DOHH2 (cell line): Measurements from ENCODE around the gene OR5B3.

Experiments used
- H3F3A ChIP-seq: fragments of 200-600 bp; sonication (generic), shearing (Covaris generic); 2 replicates; pipeline ENCODE4 v1.6.0; 2016; ENCODE audit warnings: antibody characterized with exemption, mild to moderate bottlenecking; ENCODE audit not compliant: control insufficient read depth, insufficient read depth
- H3K27ac ChIP-seq: fragments of 200-600 bp; sonication (generic); 2 replicates; pipeline ENCODE4 v1.5.1; 2014; ENCODE audit warnings: low read depth, mild to moderate bottlenecking, low read length, moderate library complexity
- H3K27me3 ChIP-seq: fragments of 200-600 bp; sonication (generic); 2 replicates; pipeline ENCODE4 v1.6.1; 2014; ENCODE audit warnings: mild to moderate bottlenecking, low read length, mixed read lengths; ENCODE audit not compliant: control insufficient read depth
- H3K36me3 ChIP-seq: fragments of 200-600 bp; sonication (generic); 2 replicates; pipeline ENCODE4 v1.6.1; 2014; ENCODE audit warnings: mild to moderate bottlenecking, low read length, moderate library complexity, mixed read lengths; ENCODE audit not compliant: control insufficient read depth
- H3K4me1 ChIP-seq: fragments of 200-600 bp; sonication (generic); 2 replicates; pipeline ENCODE4 v1.6.1; 2014; ENCODE audit warnings: mild to moderate bottlenecking, low read length, mixed read lengths; ENCODE audit not compliant: control insufficient read depth
- H3K4me2 ChIP-seq: fragments of 200-600 bp; sonication (generic); 2 replicates; pipeline ENCODE4 v1.6.0; 2014; ENCODE audit warnings: mild to moderate bottlenecking, low read length, moderate library complexity
- H3K4me3 ChIP-seq: fragments of 200-600 bp; sonication (generic); 2 replicates; pipeline ENCODE4 v1.5.1; 2014; ENCODE audit warnings: mild to moderate bottlenecking, low read length, mixed read lengths
- H3K79me2 ChIP-seq: fragments of 200-600 bp; sonication (generic); 2 replicates; pipeline ENCODE4 v1.6.1; 2014; ENCODE audit warnings: mild to moderate bottlenecking, low read length, mixed read lengths; ENCODE audit not compliant: control insufficient read depth
- H3K9me2 ChIP-seq: fragments of 200-600 bp; sonication (generic); replicated peaks from 2 replicates; pipeline ENCODE4 v1.6.1; 2014; ENCODE audit warnings: mild to moderate bottlenecking, low read length, mixed read lengths; ENCODE audit not compliant: control insufficient read depth
- H3K9me3 ChIP-seq: fragments of 200-600 bp; sonication (generic); 2 replicates; pipeline ENCODE4 v1.6.1; 2014; ENCODE audit warnings: antibody characterized with exemption, low read length, mixed read lengths; ENCODE audit not compliant: control insufficient read depth, insufficient read depth
- H4K20me1 ChIP-seq: fragments of 200-600 bp; sonication (generic); 2 replicates; pipeline ENCODE4 v1.6.0; 2014; ENCODE audit warnings: low read depth, mild to moderate bottlenecking, antibody characterized with exemption, low read length, moderate library complexity; ENCODE audit not compliant: control insufficient read depth, insufficient read depth
- EZH2phosphoT487 ChIP-seq: fragments of 200-600 bp; sonication (generic); IDR thresholded peaks from 2 replicates; pipeline ENCODE4 v1.6.1; 2017; ENCODE audit warnings: borderline replicate concordance, mild to moderate bottlenecking, antibody characterized with exemption, low read length, moderate library complexity, mixed read lengths
- TF ChIP-seq, protein P1 (sequence below): fragments of 200-600 bp; sonication (generic); IDR thresholded peaks from one replicate; pipeline ENCODE4 v1.5.1; 2014; ENCODE audit warnings: antibody characterized with exemption, mild to moderate bottlenecking, low read depth, low read length; ENCODE audit not compliant: poor library complexity, severe bottlenecking

The OR5B3 gene

DNA sequence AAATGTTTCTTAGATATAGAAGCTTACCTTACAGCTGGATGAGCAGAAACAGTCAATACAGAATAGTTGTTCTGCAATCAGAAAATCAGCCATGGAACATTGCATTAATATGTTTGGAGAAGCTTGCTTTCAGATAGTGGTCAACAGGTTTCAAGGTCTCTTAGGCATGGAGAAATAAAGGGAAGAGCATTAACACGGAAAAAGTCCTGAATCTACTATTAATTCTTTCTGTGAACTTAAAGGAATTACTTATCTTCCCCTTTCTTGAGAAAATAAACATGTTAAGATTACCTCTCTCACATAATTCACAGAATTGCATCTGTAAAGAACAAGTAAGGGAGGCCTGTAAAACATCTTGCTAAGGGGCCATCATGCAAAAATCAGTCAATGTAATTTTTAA, at the start of gene OR5B3:
Gene OR5B3 (minus strand): TSS at position 101 of the 400 bp plus-strand sequence. CDS start 3,465 bp downstream, outside the sequence.
- no peak within 1 kb of the TSS for H3K4me3 ChIP-seq

GRCh38 chr11:58451585-58451984, 44.9 kb upstream of the OR5B3 start:
- TF ChIP-seq, protein P1, sequence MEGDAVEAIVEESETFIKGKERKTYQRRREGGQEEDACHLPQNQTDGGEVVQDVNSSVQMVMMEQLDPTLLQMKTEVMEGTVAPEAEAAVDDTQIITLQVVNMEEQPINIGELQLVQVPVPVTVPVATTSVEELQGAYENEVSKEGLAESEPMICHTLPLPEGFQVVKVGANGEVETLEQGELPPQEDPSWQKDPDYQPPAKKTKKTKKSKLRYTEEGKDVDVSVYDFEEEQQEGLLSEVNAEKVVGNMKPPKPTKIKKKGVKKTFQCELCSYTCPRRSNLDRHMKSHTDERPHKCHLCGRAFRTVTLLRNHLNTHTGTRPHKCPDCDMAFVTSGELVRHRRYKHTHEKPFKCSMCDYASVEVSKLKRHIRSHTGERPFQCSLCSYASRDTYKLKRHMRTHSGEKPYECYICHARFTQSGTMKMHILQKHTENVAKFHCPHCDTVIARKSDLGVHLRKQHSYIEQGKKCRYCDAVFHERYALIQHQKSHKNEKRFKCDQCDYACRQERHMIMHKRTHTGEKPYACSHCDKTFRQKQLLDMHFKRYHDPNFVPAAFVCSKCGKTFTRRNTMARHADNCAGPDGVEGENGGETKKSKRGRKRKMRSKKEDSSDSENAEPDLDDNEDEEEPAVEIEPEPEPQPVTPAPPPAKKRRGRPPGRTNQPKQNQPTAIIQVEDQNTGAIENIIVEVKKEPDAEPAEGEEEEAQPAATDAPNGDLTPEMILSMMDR, result no peak
- no peak for TF ChIP-seq EZH2phosphoT487
- no peak overlapping the region for H3K4me2 ChIP-seq
- H3K9me3 ChIP-seq, result no peaks in the 10 kb centered on the region
- no peaks in the 10 kb centered on the region for H3K36me3 ChIP-seq
- H3K9me2 ChIP-seq, result no peaks in the 10 kb centered on the region
- no peaks in the 10 kb centered on the region for H3F3A ChIP-seq
- H3K4me3 ChIP-seq, result no peak overlapping the region
- H4K20me1 ChIP-seq, result no peaks in the 10 kb centered on the region
- no peaks in the 10 kb centered on the region for H3K27me3 ChIP-seq
- H3K27ac ChIP-seq, result no peak overlapping the region
- no peaks in the 10 kb centered on the region for H3K79me2 ChIP-seq
- no peaks in the 10 kb centered on the region for H3K4me1 ChIP-seq

More for the DNA sequence above, at the start of gene OR5B3:
- H3K27me3 ChIP-seq, result no peaks in the 10 kb centered on the region; the same call in 1 of the 2 replicates
- no peaks in the 10 kb centered on the region for H4K20me1 ChIP-seq
- no peaks in the 10 kb centered on the region for H3K79me2 ChIP-seq
- no peaks in the 10 kb centered on the region for H3F3A ChIP-seq
- no peak for TF ChIP-seq EZH2phosphoT487
- TF ChIP-seq, protein P1, result no peak
- H3K4me2 ChIP-seq, result no peak within 1 kb of the TSS
- H3K9me3 ChIP-seq, result no peaks in the 10 kb centered on the region
- H3K27ac ChIP-seq, result no peak within 1 kb of the TSS
- no peaks in the 10 kb centered on the region for H3K4me1 ChIP-seq
- no peaks in the 10 kb centered on the region for H3K36me3 ChIP-seq
- no peaks in the 10 kb centered on the region for H3K9me2 ChIP-seq

- H3K79me2 ChIP-seq, result no peaks in the 10 kb centered on the region
- no peak overlapping the region for H3K4me2 ChIP-seq
- TF ChIP-seq, protein P1, result no peak
- TF ChIP-seq EZH2phosphoT487, result no peak
- H3K4me1 ChIP-seq, result no peaks in the 10 kb centered on the region
- no peaks in the 10 kb centered on the region for H3K9me2 ChIP-seq
- H3K27ac ChIP-seq, result no peak overlapping the region
- no peaks in the 10 kb centered on the region for H3K36me3 ChIP-seq
- H3F3A ChIP-seq, result no peaks in the 10 kb centered on the region
- H3K27me3 ChIP-seq, result no peaks in the 10 kb centered on the region
- no peaks in the 10 kb centered on the region for H3K9me3 ChIP-seq
- no peak overlapping the region for H3K4me3 ChIP-seq
- H4K20me1 ChIP-seq, result no peaks in the 10 kb centered on the region
These were observed 39.6 kb upstream of the OR5B3 start for GRCh38 chr11:58446294-58446693.
